Measurements from ENCODE around the gene APOF.
"Not testable (repeated sequence)": the region's sequence is repeated elsewhere in the genome, so short reads cannot be mapped to it uniquely, and the experiment has no call there.

The APOF gene

GRCh38 chr12:56362130-56363059, at the start of gene APOF:
Gene APOF, minus strand, starts transcription at chr12:56362857. Its CDS starts 112 bp downstream, at chr12:56362745.
- FAIRE-seq: no peak

GRCh38 chr12:56411781-56412639, 49.4 kb upstream of the APOF start:
- no peak for FAIRE-seq

- no peak for FAIRE-seq
These were observed 48.1 kb upstream of the APOF start for GRCh38 chr12:56410768-56411167.

- no peak for FAIRE-seq
These were observed 46.3 kb upstream of the APOF start for GRCh38 chr12:56408799-56409417.

GRCh38 chr12:56404227-56404626, 41.6 kb upstream of the APOF start:
- not testable (repeated sequence) for FAIRE-seq

GRCh38 chr12:56401612-56402011, 39.0 kb upstream of the APOF start:
- not testable (repeated sequence) for FAIRE-seq

- not testable (repeated sequence) for FAIRE-seq
These were observed 38.5 kb upstream of the APOF start for GRCh38 chr12:56401125-56401524.

GRCh38 chr12:56399466-56399865, 36.8 kb upstream of the APOF start:
- FAIRE-seq: not testable (repeated sequence)

GRCh38 chr12:56398324-56398723, 35.7 kb upstream of the APOF start:
- FAIRE-seq: no peak

- FAIRE-seq: no peak
These were observed 29.7 kb upstream of the APOF start for GRCh38 chr12:56392331-56392730.

GRCh38 chr12:56391721-56392120, 29.1 kb upstream of the APOF start:
- no peak for FAIRE-seq

- no peak for FAIRE-seq
These were observed 26.8 kb upstream of the APOF start for GRCh38 chr12:56389412-56389811.

GRCh38 chr12:56387152-56387736, 24.6 kb upstream of the APOF start:
- no peak for FAIRE-seq

- no peak for FAIRE-seq
These were observed 23.2 kb upstream of the APOF start for GRCh38 chr12:56385873-56386272.

GRCh38 chr12:56382611-56383010, 20.0 kb upstream of the APOF start:
- no peak for FAIRE-seq

- FAIRE-seq: no peak
These were observed 15.3 kb upstream of the APOF start for GRCh38 chr12:56377989-56378316.

GRCh38 chr12:56377310-56377988, 14.8 kb upstream of the APOF start:
- no peak for FAIRE-seq

GRCh38 chr12:56375598-56376434, 13.2 kb upstream of the APOF start:
- FAIRE-seq: no peak

- FAIRE-seq: no peak
These were observed 12.3 kb upstream of the APOF start for GRCh38 chr12:56374726-56375597.

GRCh38 chr12:56373515-56373914, 10.9 kb upstream of the APOF start:
- no peak for FAIRE-seq
